ENCODE measurements around the gene FBXL2.

FBXL2 gene

GRCh38 chr3:33313331-33313730, 36.1 kb downstream of the FBXL2 start:
- no peak for ATAC-seq
- no peak for TF ChIP-seq ARNTL (CRISPR knock-in tag; IDR thresholded peaks at IDR 0.05; ENCODE audit: borderline replicate concordance, low read depth)
- TF ChIP-seq PPARA (CRISPR knock-in tag; IDR thresholded peaks at IDR 0.05; ENCODE audit: borderline replicate concordance), result no peak
- TF ChIP-seq ZFP3 (CRISPR knock-in tag; IDR thresholded peaks at IDR 0.05), result no peak
- TF ChIP-seq ZFP30 (CRISPR knock-in tag; IDR thresholded peaks at IDR 0.05), result no peak
- TF ChIP-seq TSHZ2 (CRISPR knock-in tag; IDR thresholded peaks at IDR 0.05), result no peak
- TF ChIP-seq PATZ1 (CRISPR knock-in tag; IDR thresholded peaks at IDR 0.05; ENCODE audit: borderline replicate concordance), result no peak
- no peak for TF ChIP-seq ESRRG (CRISPR knock-in tag; IDR thresholded peaks at IDR 0.05)
- TF ChIP-seq TOX (CRISPR knock-in tag; IDR thresholded peaks at IDR 0.05; ENCODE audit: borderline replicate concordance), result no peak
- TF ChIP-seq CSDC2 (CRISPR knock-in tag; IDR thresholded peaks at IDR 0.05), result no peak
- no peak for TF ChIP-seq RARB (CRISPR knock-in tag; IDR thresholded peaks at IDR 0.05)
- TF ChIP-seq BACH2 (CRISPR knock-in tag; IDR thresholded peaks at IDR 0.05; ENCODE audit: borderline replicate concordance), result no peak
- TF ChIP-seq POU6F1 (CRISPR knock-in tag; IDR thresholded peaks at IDR 0.05; ENCODE audit: borderline replicate concordance, low read depth), result no peak
- no peak for TF ChIP-seq CSRNP3 (CRISPR knock-in tag; IDR thresholded peaks at IDR 0.05)
- no peak for TF ChIP-seq SNAI2 (CRISPR knock-in tag; IDR thresholded peaks at IDR 0.05)
- no peak for TF ChIP-seq ZNF8 (CRISPR knock-in tag; IDR thresholded peaks at IDR 0.05)
- no peak for TF ChIP-seq ISL1 (CRISPR knock-in tag; IDR thresholded peaks at IDR 0.05)
- TF ChIP-seq ZC3H10 (CRISPR knock-in tag; IDR thresholded peaks at IDR 0.05), result no peak
- TF ChIP-seq ZNF565 (CRISPR knock-in tag; conservative IDR thresholded peaks at IDR 0.05; ENCODE audit: low read depth), result no peak
- TF ChIP-seq GLIS3 (CRISPR knock-in tag; IDR thresholded peaks at IDR 0.05), result no peak

GRCh38 chr3:33314993-33315392, 37.8 kb downstream of the FBXL2 start:
- ATAC-seq, result no peak
- TF ChIP-seq TCF4 (CRISPR knock-in tag; IDR thresholded peaks at IDR 0.05; ENCODE audit: borderline replicate concordance) (no peak), POU6F1 (CRISPR knock-in tag; IDR thresholded peaks at IDR 0.05; ENCODE audit: borderline replicate concordance, low read depth) (no peak), ZNF565 (CRISPR knock-in tag; conservative IDR thresholded peaks at IDR 0.05; ENCODE audit: low read depth) (no peak), PATZ1 (CRISPR knock-in tag; IDR thresholded peaks at IDR 0.05; ENCODE audit: borderline replicate concordance) (no peak), BACH2 (CRISPR knock-in tag; IDR thresholded peaks at IDR 0.05; ENCODE audit: borderline replicate concordance) (no peak), TSHZ2 (CRISPR knock-in tag; IDR thresholded peaks at IDR 0.05) (no peak), ARNTL (CRISPR knock-in tag; IDR thresholded peaks at IDR 0.05; ENCODE audit: borderline replicate concordance, low read depth) (no peak), ZC3H10 (CRISPR knock-in tag; IDR thresholded peaks at IDR 0.05) (no peak), OSR1 (CRISPR knock-in tag; IDR thresholded peaks at IDR 0.05) (no peak), ZFP30 (CRISPR knock-in tag; IDR thresholded peaks at IDR 0.05) (no peak)
